ENCODE results near the gene ZFAND6. TPM values are rescaled to one million over a fixed set of nuclear protein-coding genes. Genes with fewer than 3 reads are reported as not detected.
A peak's percentile ranks its signal among the peaks of the same experiment; 100 is the strongest.
"Not testable (repeated sequence)": the region's sequence is repeated elsewhere in the genome, so short reads cannot be mapped to it uniquely, and the experiment has no call there.

ZFAND6 gene
- total RNA-seq, 2 donors from 2014 or later: 39.3 to 46.6 TPM

- ATAC-seq: peak; percentile 89 to 90
- Mint-ChIP-seq H3K36me3 (no peaks in the 10 kb centered on the region), H3K4me3 (peak overlapping the region; percentile 97), H3K27me3 (no peaks in the 10 kb centered on the region), H3K27ac (peak overlapping the region; percentile 93 to 94), H3K9me3 (no peaks in the 10 kb centered on the region), H3K4me1 (ENCODE audit: low read depth in 2 of 2) (peaks cover 29 to 32% of the 10 kb centered on the region in 2 donors)
- peak; percentile 88 for DNase-seq (ENCODE audit: low spot score)
Measured at GRCh38 chr15:80152180-80152895, 92.9 kb downstream of the ZFAND6 start.

- peak; percentile 84 to 87 for ATAC-seq
- peak within 1 kb of the TSS; percentile 93 to 94 for H3K27ac Mint-ChIP-seq
Measured at GRCh38 chr15:80152896-80153876, 93.7 kb downstream of the ZFAND6 start, which contains the start of gene FAH. Gene FAH, plus strand, starts transcription at chr15:80152999. Its CDS starts 56 bp downstream, at chr15:80153055.

GRCh38 chr15:80153900-80154299, 94.4 kb downstream of the ZFAND6 start:
- H3K36me3 Mint-ChIP-seq: no peaks in the 10 kb centered on the region
- H3K9me3 Mint-ChIP-seq: no peaks in the 10 kb centered on the region
- peak overlapping the region; percentile 97 for H3K4me3 Mint-ChIP-seq
- peaks cover 29 to 32% of the 10 kb centered on the region in 2 donors for H3K4me1 Mint-ChIP-seq (ENCODE audit: low read depth in 2 of 2)
- H3K27me3 Mint-ChIP-seq: no peaks in the 10 kb centered on the region
- peak overlapping the region; percentile 93 to 94 for H3K27ac Mint-ChIP-seq
- ATAC-seq: no peak
- no peak for DNase-seq (ENCODE audit: low spot score)

More at GRCh38 chr15:80152896-80153876, 93.7 kb downstream of the ZFAND6 start, which contains the start of gene FAH:
- Mint-ChIP-seq H3K36me3 (no peaks in the 10 kb centered on the region), H3K4me3 (peak within 1 kb of the TSS; percentile 97), H3K4me1 (ENCODE audit: low read depth in 2 of 2) (peaks cover 29 to 32% of the 10 kb centered on the region in 2 donors), H3K9me3 (no peaks in the 10 kb centered on the region), H3K27me3 (no peaks in the 10 kb centered on the region)
- peak; percentile 70 for DNase-seq (ENCODE audit: low spot score)

- DNase-seq (ENCODE audit: low spot score): no peak
- peak overlapping the region; percentile 93 to 94 for H3K27ac Mint-ChIP-seq
- no peaks in the 10 kb centered on the region for H3K9me3 Mint-ChIP-seq
- no peaks in the 10 kb centered on the region for H3K36me3 Mint-ChIP-seq
- no peak for ATAC-seq
- H3K27me3 Mint-ChIP-seq: no peaks in the 10 kb centered on the region
- peak overlapping the region; percentile 97 for H3K4me3 Mint-ChIP-seq
- H3K4me1 Mint-ChIP-seq (ENCODE audit: low read depth in 2 of 2): peaks cover 31 to 34% of the 10 kb centered on the region in 2 donors
Measured at GRCh38 chr15:80154336-80154735, 94.9 kb downstream of the ZFAND6 start.

GRCh38 chr15:80155001-80155377, 95.5 kb downstream of the ZFAND6 start:
- H3K27me3 Mint-ChIP-seq: no peaks in the 10 kb centered on the region
- peak overlapping the region; percentile 97 for H3K4me3 Mint-ChIP-seq
- no peaks in the 10 kb centered on the region for H3K36me3 Mint-ChIP-seq
- no peaks in the 10 kb centered on the region for H3K9me3 Mint-ChIP-seq
- ATAC-seq (no peak), DNase-seq (ENCODE audit: low spot score) (no peak)
- peaks cover 38 to 40% of the 10 kb centered on the region in 2 donors for H3K4me1 Mint-ChIP-seq (ENCODE audit: low read depth in 2 of 2)
- peak overlapping the region; percentile 11 to 93 for H3K27ac Mint-ChIP-seq

- not testable (repeated sequence) for H3K36me3 Mint-ChIP-seq; H3K9me3 Mint-ChIP-seq; DNase-seq (ENCODE audit: low spot score); ATAC-seq; H3K27me3 Mint-ChIP-seq
- peaks cover 44 to 46% of the 10 kb centered on the region in 2 donors for H3K4me1 Mint-ChIP-seq (ENCODE audit: low read depth in 2 of 2)
- peak overlapping the region; percentile 11 to 93 for H3K27ac Mint-ChIP-seq
- H3K4me3 Mint-ChIP-seq: peak overlapping the region; percentile 97
Measured at GRCh38 chr15:80155378-80156175, 96.1 kb downstream of the ZFAND6 start.

GRCh38 chr15:80156176-80156720, 96.8 kb downstream of the ZFAND6 start:
- Mint-ChIP-seq H3K4me3 (no peak overlapping the region), H3K4me1 (ENCODE audit: low read depth in 2 of 2) (peaks cover 46 to 53% of the 10 kb centered on the region in 2 donors)
- no peak for ATAC-seq

GRCh38 chr15:80157215-80157614, 97.7 kb downstream of the ZFAND6 start:
- H3K4me1 Mint-ChIP-seq (ENCODE audit: low read depth in 2 of 2): peaks cover 44 to 51% of the 10 kb centered on the region in 2 donors
- no peak overlapping the region for H3K27ac Mint-ChIP-seq
- ATAC-seq (no peak), DNase-seq (ENCODE audit: low spot score) (no peak)
- H3K9me3 Mint-ChIP-seq: no peaks in the 10 kb centered on the region
- H3K27me3 Mint-ChIP-seq: no peaks in the 10 kb centered on the region
- no peak overlapping the region for H3K4me3 Mint-ChIP-seq
- H3K36me3 Mint-ChIP-seq: peaks cover 11% of the 10 kb centered on the region

More at GRCh38 chr15:80156176-80156720, 96.8 kb downstream of the ZFAND6 start:
- H3K36me3 Mint-ChIP-seq: peaks cover 7% of the 10 kb centered on the region
- H3K9me3 Mint-ChIP-seq: no peaks in the 10 kb centered on the region
- H3K27ac Mint-ChIP-seq: no peak overlapping the region
- DNase-seq (ENCODE audit: low spot score): no peak
- H3K27me3 Mint-ChIP-seq: no peaks in the 10 kb centered on the region

- H3K9me3 Mint-ChIP-seq: no peaks in the 10 kb centered on the region
- H3K4me1 Mint-ChIP-seq (ENCODE audit: low read depth in 2 of 2): peaks cover 31 to 39% of the 10 kb centered on the region in 2 donors
- peak overlapping the region; percentile 55 for H3K4me3 Mint-ChIP-seq
- no peaks in the 10 kb centered on the region for H3K27me3 Mint-ChIP-seq
- DNase-seq (ENCODE audit: low spot score) (no peak), ATAC-seq (no peak)
- H3K36me3 Mint-ChIP-seq: peaks cover 21% of the 10 kb centered on the region
- H3K27ac Mint-ChIP-seq: peak overlapping the region; percentile 86 to 88
Measured at GRCh38 chr15:80159301-80159700, 99.8 kb downstream of the ZFAND6 start.

- DNase-seq (ENCODE audit: low spot score) (no peak), ATAC-seq (peak; percentile 86 to 87)
- Mint-ChIP-seq H3K27me3 (no peaks in the 10 kb centered on the region), H3K4me3 (peak overlapping the region; percentile 74), H3K27ac (peak overlapping the region; percentile 86 to 88), H3K9me3 (no peaks in the 10 kb centered on the region), H3K4me1 (ENCODE audit: low read depth in 2 of 2) (peaks cover 25 to 32% of the 10 kb centered on the region in 2 donors), H3K36me3 (peaks cover 22% of the 10 kb centered on the region)
Measured at GRCh38 chr15:80159811-80160569, 100.5 kb downstream of the ZFAND6 start.

GRCh38 chr15:80160570-80161156, 101.2 kb downstream of the ZFAND6 start:
- Mint-ChIP-seq H3K9me3 (no peaks in the 10 kb centered on the region), H3K27me3 (no peaks in the 10 kb centered on the region), H3K4me1 (ENCODE audit: low read depth in 2 of 2) (peaks cover 20 to 26% of the 10 kb centered on the region in 2 donors), H3K36me3 (peaks cover 22% of the 10 kb centered on the region), H3K27ac (peak overlapping the region; percentile 86 to 88), H3K4me3 (peak overlapping the region; percentile 74)
- ATAC-seq (peak; percentile 90 to 92), DNase-seq (ENCODE audit: low spot score) (peak; percentile 78)

- DNase-seq (ENCODE audit: low spot score) (no peak), ATAC-seq (no peak)
- H3K27me3 Mint-ChIP-seq: no peaks in the 10 kb centered on the region
- peak overlapping the region; percentile 74 for H3K4me3 Mint-ChIP-seq
- peak overlapping the region; percentile 86 to 88 for H3K27ac Mint-ChIP-seq
- no peaks in the 10 kb centered on the region for H3K9me3 Mint-ChIP-seq
- H3K4me1 Mint-ChIP-seq (ENCODE audit: low read depth in 2 of 2): peaks cover 20 to 26% of the 10 kb centered on the region in 2 donors
- peaks cover 22% of the 10 kb centered on the region for H3K36me3 Mint-ChIP-seq
Measured at GRCh38 chr15:80161468-80162016, 102.1 kb downstream of the ZFAND6 start.

All from natural killer cell treated with Interleukin-12 subunit alpha and Interleukin-12 subunit beta and Interleukin-15 and Interleukin-18, amount 100 ng/mL, for 72 hours (primary cell).